SK-N-MC (cell line): Measurements from ENCODE around the gene FBXO40.

Experiments
- EZH2 ChIP-seq: fragments of 200-600 bp; sonication (generic); IDR thresholded peaks from one replicate; pipeline ENCODE4 v1.6.1; 2017; ENCODE audit warnings: antibody characterized with exemption
- POLR2AphosphoS5 ChIP-seq: IDR thresholded peaks from 2 replicates; pipeline ENCODE4 v1.6.1; 2012; ENCODE audit warnings: mild to moderate bottlenecking, low read depth, low read length, borderline replicate concordance

GRCh38 chr3:121670676-121671075 is 77.5 kb downstream of the FBXO40 start:
- TF ChIP-seq POLR2AphosphoS5 (no peak), EZH2 (no peak)
